CD4-positive, alpha-beta T cell treated with Interleukin-21 for 1 hour (primary cell): ENCODE data around the gene COL27A1.

Source experiments
- DNase-seq: peaks from one replicate; pipeline ENCODE4 v3.0.0-alpha.2; 2020

The COL27A1 gene

GRCh38 chr9:114169029-114169951, 14.0 kb downstream of the COL27A1 start:
- DNase-seq = no peak

GRCh38 chr9:114169952-114170770, 14.8 kb downstream of the COL27A1 start:
- no peak for DNase-seq

DNA sequence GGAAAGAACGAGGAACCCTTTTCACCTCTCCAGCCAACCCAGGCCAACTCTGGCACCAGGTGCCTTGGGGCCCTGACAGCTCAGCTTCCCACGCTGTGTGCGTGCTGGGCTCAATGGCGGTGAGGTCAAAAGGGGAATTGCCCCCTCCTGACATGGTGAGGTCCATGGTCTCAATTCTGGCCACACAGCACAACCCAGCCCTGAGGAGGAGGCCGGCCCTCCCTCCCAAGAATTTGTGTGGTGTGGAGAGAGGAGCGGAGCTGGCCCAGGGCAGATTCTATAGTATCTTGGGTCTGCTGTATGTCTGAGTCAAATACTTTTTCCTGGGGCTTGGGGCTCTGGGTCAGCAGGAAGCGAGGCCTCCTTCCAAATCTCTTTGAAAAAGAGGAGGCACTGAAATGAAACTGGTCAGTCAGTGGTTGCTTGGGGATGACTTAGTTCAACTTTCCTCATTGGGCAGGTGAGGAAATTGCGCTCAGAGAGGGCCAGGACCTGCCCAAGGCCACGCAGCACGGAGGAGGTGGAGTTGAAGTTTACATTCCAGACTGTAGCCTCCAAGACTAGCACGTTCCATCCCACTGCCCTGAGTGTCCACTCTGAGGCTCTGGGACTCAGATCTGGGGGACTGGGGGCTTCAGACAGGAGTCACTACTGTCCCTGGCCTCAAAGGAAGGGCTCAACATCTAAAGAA, 15.6 kb downstream of the COL27A1 start:
- no peak for DNase-seq

- DNase-seq = no peak
Measured at GRCh38 chr9:114171500-114171899, 16.2 kb downstream of the COL27A1 start.

- DNase-seq = no peak
Measured at GRCh38 chr9:114172981-114173833, 17.9 kb downstream of the COL27A1 start.

GRCh38 chr9:114174557-114174875, 19.2 kb downstream of the COL27A1 start:
- DNase-seq = no peak

- DNase-seq = no peak
Measured at GRCh38 chr9:114174876-114175771, 19.8 kb downstream of the COL27A1 start.

GRCh38 chr9:114176624-114177291, 21.4 kb downstream of the COL27A1 start:
- DNase-seq = no peak

DNA sequence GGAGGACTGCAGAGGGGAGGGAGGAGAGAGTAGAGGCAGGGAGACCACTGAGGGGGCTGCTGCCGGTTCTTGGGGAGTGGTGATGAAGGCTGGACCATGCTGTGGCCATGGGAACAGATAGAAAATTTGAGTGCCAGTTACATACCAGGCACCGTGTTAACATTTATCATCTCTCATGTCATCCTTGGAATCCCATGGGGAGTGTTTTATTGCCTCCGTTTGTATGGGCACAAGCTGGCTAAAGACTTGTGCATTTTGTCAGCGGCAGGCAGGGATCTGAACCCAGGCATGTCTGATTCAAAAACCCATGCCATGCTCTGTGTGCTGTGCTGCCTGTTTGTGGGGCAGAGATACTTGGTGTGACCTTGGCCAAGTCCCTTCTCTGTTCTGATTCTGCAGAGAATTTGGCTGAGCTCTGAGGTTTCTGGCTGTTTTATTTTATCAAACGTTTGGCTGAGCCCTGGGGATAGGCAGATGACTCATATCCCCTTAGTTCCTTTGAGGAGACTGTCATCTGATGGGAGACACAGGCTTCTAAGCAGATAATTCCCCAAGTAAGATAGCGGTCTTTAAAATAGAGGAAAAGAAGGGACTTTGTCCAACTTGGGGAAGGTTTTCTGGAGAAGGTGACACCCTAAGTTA, 22.2 kb downstream of the COL27A1 start:
- no peak for DNase-seq

DNA sequence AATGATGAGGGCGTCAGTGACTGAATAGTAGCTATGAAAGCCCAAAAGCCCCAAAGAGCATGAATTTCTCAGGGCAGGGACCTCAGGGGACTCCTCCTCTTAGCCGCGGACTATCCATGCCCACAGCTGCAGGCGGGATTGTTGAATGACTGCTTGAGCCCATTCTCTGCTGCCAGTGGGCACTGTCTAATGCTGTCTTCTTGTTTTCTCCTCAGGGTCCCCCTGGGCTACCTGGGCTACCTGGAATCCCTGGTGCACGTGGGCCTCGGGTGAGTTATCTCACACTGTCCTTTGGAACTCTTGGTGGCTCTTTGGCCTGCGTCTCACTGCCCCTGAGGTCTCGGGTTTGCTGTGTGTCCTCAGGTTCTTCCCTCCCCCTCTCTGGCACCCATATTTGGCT, 22.7 kb downstream of the COL27A1 start:
- DNase-seq = no peak

GRCh38 chr9:114178756-114179450, 23.6 kb downstream of the COL27A1 start:
- DNase-seq = no peak

- no peak for DNase-seq
Measured at GRCh38 chr9:114179516-114179915, 24.2 kb downstream of the COL27A1 start.

DNA sequence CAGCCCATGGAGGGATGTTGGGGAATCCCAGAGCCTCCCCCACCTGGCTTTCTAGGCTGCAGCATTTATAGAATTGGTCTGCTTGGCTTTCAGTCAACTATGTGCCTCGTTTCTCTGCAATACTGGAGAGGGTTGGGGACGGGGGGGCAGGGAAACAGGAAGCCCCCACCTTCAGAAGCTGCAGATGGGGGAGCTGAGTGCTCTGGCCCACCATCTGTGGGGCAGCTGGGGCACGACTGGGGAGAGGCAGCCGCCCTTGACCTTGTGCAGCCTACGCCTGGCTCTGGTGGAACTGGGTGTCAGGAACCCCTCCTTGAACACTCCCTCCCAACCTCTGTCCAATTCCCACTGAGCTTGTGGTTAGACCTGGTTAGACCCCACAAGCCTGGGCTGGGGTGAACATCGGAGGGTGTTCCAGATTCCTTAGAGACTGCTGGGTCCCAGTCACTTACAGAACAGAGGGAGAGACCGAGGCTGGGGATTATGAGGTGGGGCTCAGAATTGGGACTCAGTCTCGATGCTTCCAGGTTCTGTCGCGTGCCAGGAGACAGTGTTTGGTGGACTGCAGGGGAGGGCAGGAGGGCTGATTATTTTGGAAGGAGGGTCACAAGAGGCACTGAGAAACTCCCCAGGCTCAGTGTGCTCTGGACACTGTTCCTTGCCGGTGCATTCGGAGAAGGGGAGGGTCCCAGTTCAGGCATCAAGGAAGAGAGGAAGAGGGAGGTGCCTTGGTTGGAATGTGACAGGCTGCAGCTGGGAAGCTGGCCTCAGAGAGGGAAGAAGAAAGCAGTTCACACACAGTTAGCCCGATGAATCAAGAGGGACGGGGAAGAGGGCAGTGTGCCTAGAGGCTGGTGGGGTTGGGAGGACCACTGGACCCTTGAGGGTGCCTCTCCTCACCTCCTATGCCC, 25.6 kb downstream of the COL27A1 start:
- no peak for DNase-seq

DNA sequence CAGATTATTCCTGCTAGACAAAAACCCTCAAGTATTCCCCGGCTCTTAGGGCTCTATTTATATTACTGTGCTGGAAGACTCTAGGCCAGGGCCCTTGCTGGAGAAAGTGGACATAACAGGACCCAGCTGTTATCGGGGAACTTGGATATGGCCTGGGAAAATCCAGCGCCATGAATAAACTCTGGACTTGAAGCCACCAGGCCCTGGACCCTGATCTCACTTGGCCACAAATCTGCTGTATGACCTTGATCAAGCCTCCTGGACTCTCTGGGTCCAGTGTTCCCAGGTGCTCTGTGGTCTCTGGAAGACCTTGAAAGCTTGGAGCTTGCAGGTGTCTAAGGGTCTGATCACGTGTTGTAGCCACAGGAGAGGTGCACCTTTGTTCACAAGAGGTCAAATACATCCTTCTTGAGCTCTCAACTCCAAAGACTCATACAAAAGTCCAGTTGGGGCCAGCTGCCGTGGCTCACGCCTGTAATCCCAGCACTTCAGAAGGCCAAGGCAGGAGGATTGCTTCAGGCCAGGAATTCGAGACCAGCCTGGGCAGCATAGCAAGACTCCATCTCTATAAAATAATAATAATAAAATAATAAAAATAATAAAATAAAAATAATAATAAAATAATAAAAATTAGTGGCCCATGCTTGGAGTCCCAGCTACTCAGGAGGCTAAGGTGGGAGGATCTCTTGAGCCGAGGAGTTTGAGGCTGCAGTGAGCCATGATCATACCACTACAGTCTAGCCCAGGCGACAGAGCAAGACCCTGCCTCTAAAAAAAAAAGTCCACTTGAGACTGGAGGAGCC, 26.5 kb downstream of the COL27A1 start:
- no peak for DNase-seq

GRCh38 chr9:114183006-114183405, 27.7 kb downstream of the COL27A1 start:
- no peak for DNase-seq

DNA sequence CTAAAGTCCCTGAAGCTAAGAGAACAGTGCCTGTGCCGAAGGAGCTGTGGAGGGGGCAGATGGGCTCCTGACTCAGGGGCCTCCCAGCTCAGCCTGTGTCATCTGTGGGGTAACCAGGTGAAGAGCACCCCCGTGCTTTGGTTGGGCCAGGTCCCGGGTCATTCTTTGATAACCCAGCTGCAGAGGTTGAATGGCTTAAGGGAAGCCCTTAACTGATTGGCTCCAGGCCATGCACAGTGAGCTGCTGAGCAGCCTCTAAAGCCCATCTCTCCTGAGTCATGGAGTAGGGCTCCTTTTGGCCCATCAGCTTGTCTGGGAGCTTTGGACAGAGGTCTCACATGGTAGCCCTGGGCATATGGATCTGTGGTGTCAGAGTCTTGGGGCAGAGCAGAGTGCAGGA, 28.7 kb downstream of the COL27A1 start:
- no peak for DNase-seq

DNA sequence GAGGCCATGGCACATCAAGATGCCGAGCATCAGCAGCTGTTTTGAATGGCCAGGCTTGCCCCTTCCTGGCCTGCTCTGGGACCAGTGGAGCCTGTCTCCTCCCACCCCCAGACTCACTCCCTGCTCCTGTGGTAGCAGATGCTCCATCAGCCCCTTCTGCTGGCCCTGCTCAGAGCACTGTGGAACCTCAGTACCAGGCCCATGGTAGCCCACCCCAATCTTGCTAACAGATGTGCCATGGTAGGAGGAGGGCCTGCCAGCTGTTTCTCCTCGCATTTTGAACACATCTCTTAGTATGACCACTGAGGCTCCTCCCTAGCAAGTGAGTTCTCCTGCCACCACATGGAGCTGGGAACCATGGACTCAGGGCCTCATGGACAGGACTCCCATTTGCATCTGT, 29.5 kb downstream of the COL27A1 start:
- DNase-seq = no peak
